ENCODE results near the gene PSME4.
"Not testable (repeated sequence)": the region's sequence is repeated elsewhere in the genome, so short reads cannot be mapped to it uniquely, and the experiment has no call there.

PSME4 gene

GRCh38 chr2:53989210-53989862, 18.5 kb upstream of the PSME4 start:
- no peaks in the 10 kb centered on the region for H3K27me3 Mint-ChIP-seq
- H3K4me1 Mint-ChIP-seq (ENCODE audit: low read depth): peaks cover 35% of the 10 kb centered on the region
- no peak overlapping the region for H3K4me3 Mint-ChIP-seq
- H3K36me3 Mint-ChIP-seq (ENCODE audit: low read depth): peaks cover 3% of the 10 kb centered on the region
- H3K27ac Mint-ChIP-seq: no peak overlapping the region
- no peak for DNase-seq
- no peaks in the 10 kb centered on the region for H3K9me3 Mint-ChIP-seq

GRCh38 chr2:53987336-53987921, 16.6 kb upstream of the PSME4 start:
- Mint-ChIP-seq H3K27me3 (no peaks in the 10 kb centered on the region), H3K4me1 (ENCODE audit: low read depth) (peaks cover 27% of the 10 kb centered on the region), H3K9me3 (no peaks in the 10 kb centered on the region), H3K27ac (no peak overlapping the region), H3K36me3 (ENCODE audit: low read depth) (peaks cover 3% of the 10 kb centered on the region), H3K4me3 (no peak overlapping the region)
- no peak for DNase-seq

- Mint-ChIP-seq H3K4me3 (no peak overlapping the region), H3K36me3 (ENCODE audit: low read depth) (peaks cover 5% of the 10 kb centered on the region), H3K27me3 (no peaks in the 10 kb centered on the region), H3K4me1 (ENCODE audit: low read depth) (peaks cover 31% of the 10 kb centered on the region), H3K27ac (no peak overlapping the region), H3K9me3 (no peaks in the 10 kb centered on the region)
- no peak for DNase-seq
Measured at GRCh38 chr2:53985646-53986045, 14.9 kb upstream of the PSME4 start.

- peaks cover 43% of the 10 kb centered on the region for H3K4me1 Mint-ChIP-seq (ENCODE audit: low read depth)
- peaks cover 21% of the 10 kb centered on the region for H3K36me3 Mint-ChIP-seq (ENCODE audit: low read depth)
- peak overlapping the region; percentile 91 for H3K27ac Mint-ChIP-seq
- peak overlapping the region; percentile 89 for H3K4me3 Mint-ChIP-seq
- no peaks in the 10 kb centered on the region for H3K9me3 Mint-ChIP-seq
- peak; percentile 58 for DNase-seq
- no peaks in the 10 kb centered on the region for H3K27me3 Mint-ChIP-seq
Measured at GRCh38 chr2:53969968-53970723, 647 bp downstream of the PSME4 start.

- H3K9me3 Mint-ChIP-seq: no peaks in the 10 kb centered on the region
- peak overlapping the region; percentile 91 for H3K27ac Mint-ChIP-seq
- no peak for DNase-seq
- peak overlapping the region; percentile 89 for H3K4me3 Mint-ChIP-seq
- peaks cover 18% of the 10 kb centered on the region for H3K36me3 Mint-ChIP-seq (ENCODE audit: low read depth)
- peaks cover 50% of the 10 kb centered on the region for H3K4me1 Mint-ChIP-seq (ENCODE audit: low read depth)
- H3K27me3 Mint-ChIP-seq: no peaks in the 10 kb centered on the region
Measured at GRCh38 chr2:53969285-53969967, 1.4 kb downstream of the PSME4 start.

- H3K4me1 Mint-ChIP-seq (ENCODE audit: low read depth): peaks cover 74% of the 10 kb centered on the region
- H3K27ac Mint-ChIP-seq: no peak overlapping the region
Measured at GRCh38 chr2:53964987-53965687, 5.7 kb downstream of the PSME4 start.

GRCh38 chr2:53964257-53964952, 6.4 kb downstream of the PSME4 start:
- H3K36me3 Mint-ChIP-seq (ENCODE audit: low read depth): peaks cover 24% of the 10 kb centered on the region
- no peak for DNase-seq
- H3K4me3 Mint-ChIP-seq: no peak overlapping the region
- H3K9me3 Mint-ChIP-seq: no peaks in the 10 kb centered on the region
- no peak overlapping the region for H3K27ac Mint-ChIP-seq
- H3K27me3 Mint-ChIP-seq: no peaks in the 10 kb centered on the region
- H3K4me1 Mint-ChIP-seq (ENCODE audit: low read depth): peaks cover 75% of the 10 kb centered on the region

More at GRCh38 chr2:53964987-53965687, 5.7 kb downstream of the PSME4 start:
- Mint-ChIP-seq H3K36me3 (ENCODE audit: low read depth) (peaks cover 27% of the 10 kb centered on the region), H3K4me3 (no peak overlapping the region), H3K9me3 (no peaks in the 10 kb centered on the region), H3K27me3 (no peaks in the 10 kb centered on the region)
- DNase-seq: no peak

GRCh38 chr2:53961478-53962216, 9.1 kb downstream of the PSME4 start:
- H3K27me3 Mint-ChIP-seq, H3K9me3 Mint-ChIP-seq, H3K27ac Mint-ChIP-seq, DNase-seq, H3K4me3 Mint-ChIP-seq: not testable (repeated sequence)
- H3K36me3 Mint-ChIP-seq (ENCODE audit: low read depth): peaks cover 24% of the 10 kb centered on the region
- H3K4me1 Mint-ChIP-seq (ENCODE audit: low read depth): peaks cover 66% of the 10 kb centered on the region

- Mint-ChIP-seq H3K36me3 (ENCODE audit: low read depth) (peaks cover 24% of the 10 kb centered on the region), H3K27ac (no peak overlapping the region), H3K9me3 (no peaks in the 10 kb centered on the region), H3K4me3 (no peak overlapping the region), H3K4me1 (ENCODE audit: low read depth) (peaks cover 68% of the 10 kb centered on the region), H3K27me3 (no peaks in the 10 kb centered on the region)
- no peak for DNase-seq
Measured at GRCh38 chr2:53960476-53960875, 10.3 kb downstream of the PSME4 start.

GRCh38 chr2:53958443-53958842, 12.3 kb downstream of the PSME4 start:
- H3K27ac Mint-ChIP-seq: no peak overlapping the region
- peaks cover 20% of the 10 kb centered on the region for H3K36me3 Mint-ChIP-seq (ENCODE audit: low read depth)
- no peaks in the 10 kb centered on the region for H3K27me3 Mint-ChIP-seq
- DNase-seq: no peak
- H3K9me3 Mint-ChIP-seq: no peaks in the 10 kb centered on the region
- no peak overlapping the region for H3K4me3 Mint-ChIP-seq
- peaks cover 58% of the 10 kb centered on the region for H3K4me1 Mint-ChIP-seq (ENCODE audit: low read depth)

GRCh38 chr2:53952519-53952918, 18.3 kb downstream of the PSME4 start:
- Mint-ChIP-seq H3K27ac (no peak overlapping the region), H3K27me3 (no peaks in the 10 kb centered on the region), H3K9me3 (no peaks in the 10 kb centered on the region), H3K4me3 (no peak overlapping the region), H3K36me3 (ENCODE audit: low read depth) (peaks cover 21% of the 10 kb centered on the region), H3K4me1 (ENCODE audit: low read depth) (peaks cover 42% of the 10 kb centered on the region)
- DNase-seq: no peak

- no peaks in the 10 kb centered on the region for H3K27me3 Mint-ChIP-seq
- no peak overlapping the region for H3K27ac Mint-ChIP-seq
- H3K4me1 Mint-ChIP-seq (ENCODE audit: low read depth): peaks cover 42% of the 10 kb centered on the region
- H3K4me3 Mint-ChIP-seq: no peak overlapping the region
- no peaks in the 10 kb centered on the region for H3K9me3 Mint-ChIP-seq
- peaks cover 45% of the 10 kb centered on the region for H3K36me3 Mint-ChIP-seq (ENCODE audit: low read depth)
- DNase-seq: no peak
Measured at GRCh38 chr2:53949457-53949856, 21.3 kb downstream of the PSME4 start.

- no peak overlapping the region for H3K4me3 Mint-ChIP-seq
- peaks cover 26% of the 10 kb centered on the region for H3K4me1 Mint-ChIP-seq (ENCODE audit: low read depth)
- no peak overlapping the region for H3K27ac Mint-ChIP-seq
- no peaks in the 10 kb centered on the region for H3K9me3 Mint-ChIP-seq
- H3K27me3 Mint-ChIP-seq: no peaks in the 10 kb centered on the region
- peaks cover 60% of the 10 kb centered on the region for H3K36me3 Mint-ChIP-seq (ENCODE audit: low read depth)
- DNase-seq: no peak
Measured at GRCh38 chr2:53945538-53945937, 25.3 kb downstream of the PSME4 start.

Data from activated T-cell treated with anti-CD3 and anti-CD28 coated beads, Interleukin-2, amount 50 U/mL, for 24 hours (primary cell).